B cell (primary cell): ENCODE data around the gene PIGT. TPM values are rescaled to one million over a fixed set of nuclear protein-coding genes. Genes with fewer than 3 reads are reported as not detected.
A peak's percentile ranks its signal among the peaks of the same experiment; 100 is the strongest.
"Not testable (repeated sequence)": the region's sequence is repeated elsewhere in the genome, so short reads cannot be mapped to it uniquely, and the experiment has no call there.

Experiments
- ATAC-seq: fragments of 200-7000 bp; cut with Tn5 transposase; one replicate; pipeline ENCODE4 v1.10.0; 2021; ENCODE audit warnings: low read depth, mild to moderate bottlenecking, moderate number of reproducible peaks, moderate library complexity
- CTCF ChIA-PET: fragments of 350-600 bp; sonication (Branson Sonifier 250); formaldehyde crosslinking; loops from one replicate; lab custom pipeline; 2021; ENCODE audit warnings: antibody characterized with exemption, inconsistent platforms; lab: Charles Lee
- POLR2A ChIA-PET: fragments of 350-600 bp; sonication (Branson Sonifier 250); formaldehyde crosslinking; loops from one replicate; lab custom pipeline; 2021; ENCODE audit warnings: antibody characterized with exemption; lab: Charles Lee
- DNase-seq: peaks from one replicate; pipeline ENCODE4 v3.0.0; 2013
- H2AFZ ChIP-seq: 2 replicates; pipeline ENCODE4 v1.6.1; 2012; ENCODE audit warnings: mild to moderate bottlenecking, low read depth, low read length; ENCODE audit not compliant: insufficient read depth, poor library complexity, severe bottlenecking
- H3K27ac ChIP-seq, 2 donors: 1 replicate in 1 of 2; 2 replicates in 1 of 2; pipeline ENCODE4 v1.5.1; 2012 to 2013; ENCODE audit warnings: low read length in 2 of 2, mild to moderate bottlenecking in 2 of 2, moderate library complexity in 1 of 2
- H3K27me3 ChIP-seq, 4 experiments: fragments of 200-600 bp in 1 of 4; sonication (generic) in 1 of 4; replicated peaks in 1 of 4; 1 replicate in 2 of 4; 2 replicates in 2 of 4; pipeline versions ENCODE4 v1.6.1 to v1.7.0; 2013 to 2016; ENCODE audit warnings: low read length in 3 of 4, mild to moderate bottlenecking in 2 of 4, mixed read lengths in 1 of 4, moderate library complexity in 1 of 4; ENCODE audit not compliant: insufficient read depth in 4 of 4, control insufficient read depth in 3 of 4; ENCODE audit errors: control extremely low read depth in 1 of 4
- H3K36me3 ChIP-seq, 2 experiments: replicated peaks in 1 of 2; 1 replicate in 1 of 2; 2 replicates in 1 of 2; pipeline versions ENCODE4 v1.6.1 to v1.7.1; 2013; ENCODE audit warnings: low read length in 1 of 2; ENCODE audit not compliant: insufficient read depth in 2 of 2, control insufficient read depth in 1 of 2; ENCODE audit errors: control extremely low read depth in 1 of 2, extremely low read depth in 1 of 2
- H3K4me1 ChIP-seq, 2 donors: fragments of 200-600 bp in 1 of 2; sonication (generic) in 1 of 2; 1 replicate in 1 of 2; 2 replicates in 1 of 2; pipeline versions ENCODE4 v1.5.1 to v1.6.1; 2013 to 2017; ENCODE audit warnings: low read length in 2 of 2; ENCODE audit not compliant: control insufficient read depth in 2 of 2, insufficient read depth in 2 of 2
- H3K4me2 ChIP-seq: replicated peaks from 2 replicates; pipeline ENCODE3; 2012; ENCODE audit warnings: mild to moderate bottlenecking, low read depth, low read length; ENCODE audit not compliant: poor library complexity, severe bottlenecking
- H3K4me3 ChIP-seq, 5 experiments: fragments of 200-600 bp in 1 of 5; sonication (generic) in 1 of 5; 1 replicate in 3 of 5; 2 replicates in 2 of 5; pipeline versions ENCODE4 v1.5.1 to v1.7.0; 2011 to 2016; ENCODE audit warnings: low read length in 4 of 5, mild to moderate bottlenecking in 4 of 5, low read depth in 2 of 5, control low read depth in 1 of 5, moderate library complexity in 1 of 5; ENCODE audit not compliant: insufficient read depth in 1 of 5; ENCODE audit errors: control extremely low read depth in 1 of 5, extremely low read depth in 1 of 5
- H3K79me2 ChIP-seq: fragments of 200-600 bp; sonication (generic); one replicate; pipeline ENCODE4 v1.6.0; 2016; ENCODE audit warnings: low read length; ENCODE audit not compliant: control insufficient read depth, insufficient read depth
- H3K9ac ChIP-seq: fragments of 200-600 bp; sonication (generic); 2 replicates; pipeline ENCODE4 v1.6.1; 2017; ENCODE audit warnings: mild to moderate bottlenecking, low read length, moderate library complexity
- H3K9me3 ChIP-seq, 3 donors: one replicate each; pipeline versions ENCODE4 v1.6.1 to v1.7.1; 2013; ENCODE audit warnings: low read length in 2 of 3; ENCODE audit not compliant: control insufficient read depth in 2 of 3, insufficient read depth in 1 of 3; ENCODE audit errors: control extremely low read depth in 1 of 3
- H4K20me1 ChIP-seq: 2 replicates; pipeline ENCODE4 v1.6.0; 2012; ENCODE audit warnings: mild to moderate bottlenecking, low read length; ENCODE audit not compliant: insufficient read depth, control insufficient read depth, poor library complexity, severe bottlenecking
- H3K27ac Mint-ChIP-seq: one replicate; pipeline ENCODE4 v1.8.0; 2021; ENCODE audit warnings: mixed read lengths
- H3K27me3 Mint-ChIP-seq: one replicate; pipeline ENCODE4 v1.8.0; 2021; ENCODE audit warnings: mixed read lengths
- H3K4me1 Mint-ChIP-seq: one replicate; pipeline ENCODE4 v1.8.0; 2021; ENCODE audit warnings: mixed read lengths
- H3K4me3 Mint-ChIP-seq: one replicate; pipeline ENCODE4 v1.8.0; 2021; ENCODE audit warnings: mixed read lengths
- H3K9me3 Mint-ChIP-seq: one replicate; pipeline ENCODE4 v1.8.0; 2022; ENCODE audit warnings: mixed read lengths; ENCODE audit not compliant: insufficient read depth
- EZH2 ChIP-seq: IDR thresholded peaks from 2 replicates; pipeline ENCODE4 v1.6.1; 2012; ENCODE audit warnings: borderline replicate concordance, low read depth, mild to moderate bottlenecking, moderate library complexity, low read length; ENCODE audit not compliant: insufficient read depth, poor library complexity, severe bottlenecking
- WGBS: methylation state at CpG from one replicate; pipeline ENCODE4 v1.1.5; 2013; ENCODE audit warnings: missing lambda C conversion rate; ENCODE audit not compliant: insufficient coverage; 5-methylcytosine and 5-hydroxymethylcytosine counted together
- intact Hi-C: fragments of 100-400 bp; cut with micrococcal nuclease; formaldehyde crosslinking; loops from one replicate; pipeline ENCODE4 v1.10.0; 2022
- polyA plus RNA-seq: library from polyadenylated mRNA; depleted of rRNA; stranded (reverse); fragments of >200 nt; gene quantifications from 2 replicates; pipeline ENCODE4 v1.2.3, GENCODE V29; 2012
- total RNA-seq, 2 donors: library from RNA; stranded (reverse); fragments of 120-200 nt in 1 of 2; gene quantifications; 1 replicate in 1 of 2; 2 replicates in 1 of 2; pipeline versions ENCODE4 v1.2.3 to v1.2.4, GENCODE V29; 2013 to 2022
- TF ChIP-seq, protein P1 (sequence below): fragments of 200-600 bp; IDR thresholded peaks from one replicate; pipeline ENCODE4 v1.8.0; 2022; ENCODE audit warnings: antibody characterized with exemption, mild to moderate bottlenecking

Gene PIGT
- total and polyA plus RNA-seq, 2 donors (not counting 1 experiment from before 2014, with no cell fraction given): 51.6 to 106 TPM

GRCh38 chr20:45470262-45470931, 54.5 kb downstream of the PIGT start:
- Mint-ChIP-seq H3K4me3 (peak overlapping the region; percentile 77), H3K27ac (no peak overlapping the region), H3K4me1 (peaks cover 17% of the 10 kb centered on the region), H3K9me3 (no peaks in the 10 kb centered on the region), H3K27me3 (peaks cover 54% of the 10 kb centered on the region)
- DNase-seq: peak; percentile 29
- WGBS: under 1% methylated on average over 50 of the region's 50 CpGs
- Histone ChIP-seq H3K4me3 (peak overlapping the region in 4 of 5 experiments; percentile 19 to 52 (median 38)), H3K27me3 (peaks cover 0 to 43% (median 27%) of the 10 kb centered on the region in 4 experiments), H3K9me3 (peaks cover 0 to 15% (median 0%) of the 10 kb centered on the region in 3 donors), H3K4me2 (peak overlapping the region; percentile 88), H3K4me1 (peaks cover 21 to 23% of the 10 kb centered on the region in 2 donors), H3K79me2 (no peaks in the 10 kb centered on the region), H2AFZ (peak overlapping the region; percentile 32), H3K36me3 (no peaks in the 10 kb centered on the region), H3K27ac (no peak overlapping the region), H3K9ac (peak overlapping the region; percentile 56), H4K20me1 (no peaks in the 10 kb centered on the region)
- ChIA-PET CTCF (interaction anchor here (0.7 to 1.4 kb wide), 4 partner anchors 15 to 300 kb away, joined by 3 to 5 read pairs (median 4); partner anchors contain the start of gene SYS1), POLR2A (no interaction called here)
- peak; percentile 43 for ATAC-seq
- TF ChIP-seq, protein P1, sequence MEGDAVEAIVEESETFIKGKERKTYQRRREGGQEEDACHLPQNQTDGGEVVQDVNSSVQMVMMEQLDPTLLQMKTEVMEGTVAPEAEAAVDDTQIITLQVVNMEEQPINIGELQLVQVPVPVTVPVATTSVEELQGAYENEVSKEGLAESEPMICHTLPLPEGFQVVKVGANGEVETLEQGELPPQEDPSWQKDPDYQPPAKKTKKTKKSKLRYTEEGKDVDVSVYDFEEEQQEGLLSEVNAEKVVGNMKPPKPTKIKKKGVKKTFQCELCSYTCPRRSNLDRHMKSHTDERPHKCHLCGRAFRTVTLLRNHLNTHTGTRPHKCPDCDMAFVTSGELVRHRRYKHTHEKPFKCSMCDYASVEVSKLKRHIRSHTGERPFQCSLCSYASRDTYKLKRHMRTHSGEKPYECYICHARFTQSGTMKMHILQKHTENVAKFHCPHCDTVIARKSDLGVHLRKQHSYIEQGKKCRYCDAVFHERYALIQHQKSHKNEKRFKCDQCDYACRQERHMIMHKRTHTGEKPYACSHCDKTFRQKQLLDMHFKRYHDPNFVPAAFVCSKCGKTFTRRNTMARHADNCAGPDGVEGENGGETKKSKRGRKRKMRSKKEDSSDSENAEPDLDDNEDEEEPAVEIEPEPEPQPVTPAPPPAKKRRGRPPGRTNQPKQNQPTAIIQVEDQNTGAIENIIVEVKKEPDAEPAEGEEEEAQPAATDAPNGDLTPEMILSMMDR: no peak
- TF ChIP-seq EZH2: no peak
- intact Hi-C loops: no loop called here

DNA sequence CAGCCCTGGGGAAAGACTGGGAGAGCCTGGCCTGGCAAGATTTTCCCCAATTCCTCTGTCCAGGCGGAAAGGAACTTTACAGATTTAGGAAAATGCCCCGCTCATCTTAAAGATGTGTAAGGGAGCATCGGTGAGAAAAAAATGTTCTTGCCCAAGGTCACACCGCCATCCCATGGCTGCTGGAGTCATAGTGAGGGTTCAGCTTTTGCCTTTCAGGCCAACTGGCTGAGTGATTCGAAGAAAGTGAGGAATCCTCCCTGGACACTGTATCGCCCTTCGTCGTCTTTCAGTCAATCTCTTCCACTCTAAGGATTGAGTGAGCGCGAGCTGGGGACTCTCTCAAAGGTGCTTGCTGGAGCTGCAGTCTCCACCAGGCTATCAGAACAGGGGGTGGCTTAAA, 55.0 kb downstream of the PIGT start:
- Mint-ChIP-seq H3K27ac (no peak overlapping the region), H3K9me3 (no peaks in the 10 kb centered on the region), H3K4me3 (peak overlapping the region; percentile 77), H3K4me1 (peaks cover 17% of the 10 kb centered on the region), H3K27me3 (peaks cover 54% of the 10 kb centered on the region)
- 39% methylated on average over 3 of the region's 10 CpGs for WGBS
- Histone ChIP-seq H3K4me2 (peak overlapping the region; percentile 88), H3K4me1 (peaks cover 21 to 23% of the 10 kb centered on the region in 2 donors), H3K27me3 (peaks cover 0 to 43% (median 25%) of the 10 kb centered on the region in 4 experiments), H3K9ac (peak overlapping the region; percentile 56), H3K36me3 (no peaks in the 10 kb centered on the region), H3K79me2 (no peaks in the 10 kb centered on the region), H4K20me1 (no peaks in the 10 kb centered on the region), H3K27ac (no peak overlapping the region), H3K4me3 (peak overlapping the region in 4 of 5 experiments; percentile 19 to 52 (median 38)), H2AFZ (no peak overlapping the region), H3K9me3 (peaks cover 0 to 15% (median 0%) of the 10 kb centered on the region in 3 donors)
- ChIA-PET CTCF (interaction anchor here (1.0 to 1.4 kb wide), 3 partner anchors 15 to 108 kb away, joined by 3 to 5 read pairs (median 4); partner anchors contain the start of gene SYS1), POLR2A (no interaction called here)
- ATAC-seq (no peak), DNase-seq (no peak)
- intact Hi-C loops: no loop called here
- no peak for TF ChIP-seq EZH2
- TF ChIP-seq, protein P1: no peak

DNA sequence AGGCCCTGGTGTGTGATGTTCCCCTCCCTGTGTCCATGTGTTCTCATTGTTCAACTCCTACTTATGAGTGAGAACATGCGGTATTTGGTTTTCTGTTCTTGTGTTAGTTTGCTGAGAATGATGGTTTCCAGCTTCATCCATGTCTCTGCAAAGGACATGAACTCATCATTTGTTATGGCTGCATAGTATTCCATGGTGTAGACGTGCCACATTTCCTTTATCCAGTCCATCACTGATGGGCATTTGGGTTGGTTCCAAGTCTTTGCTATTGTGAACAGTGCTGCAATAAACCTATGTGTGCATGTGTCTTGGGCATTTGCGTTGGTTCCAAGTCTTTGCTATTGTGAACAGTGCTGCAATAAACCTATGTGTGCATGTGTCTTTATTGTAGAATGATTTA, 56.3 kb downstream of the PIGT start:
- Mint-ChIP-seq H3K27me3 (peaks cover 44% of the 10 kb centered on the region), H3K4me1 (peaks cover 17% of the 10 kb centered on the region), H3K4me3 (peak overlapping the region; percentile 32)
- DNase-seq, H3K9me3 Mint-ChIP-seq, H3K9ac ChIP-seq, H2AFZ ChIP-seq, H3K79me2 ChIP-seq, H4K20me1 ChIP-seq, H3K27ac Mint-ChIP-seq, intact Hi-C loops, POLR2A ChIA-PET, H3K36me3 ChIP-seq, ATAC-seq, H3K4me2 ChIP-seq, CTCF ChIA-PET, H3K27ac ChIP-seq, H3K4me3 ChIP-seq: not testable (repeated sequence)
- peaks cover 21 to 23% of the 10 kb centered on the region in 2 donors for H3K4me1 ChIP-seq
- WGBS: 57% methylated on average over 1 of the region's 3 CpGs
- H3K27me3 ChIP-seq: peaks cover 0 to 43% (median 23%) of the 10 kb centered on the region in 4 experiments
- peaks cover 0 to 16% (median 0%) of the 10 kb centered on the region in 3 donors for H3K9me3 ChIP-seq
